GM12878 (cell line): ENCODE results near the gene KCNQ1. TPM values are rescaled to one million over a fixed set of nuclear protein-coding genes. Genes with fewer than 3 reads are reported as not detected.

Experiments
- ATF7 ChIP-seq: fragments of 450-650 bp; IDR thresholded peaks from 2 replicates; pipeline ENCODE4 v1.6.1; 2016; ENCODE audit warnings: low read depth, mild to moderate bottlenecking
- BCL3 ChIP-seq: IDR thresholded peaks from 2 replicates; pipeline ENCODE4 v1.6.1; 2011; ENCODE audit warnings: borderline replicate concordance, low read depth, mild to moderate bottlenecking, moderate library complexity, low read length; ENCODE audit not compliant: insufficient read depth, poor library complexity, severe bottlenecking
- BRCA1 ChIP-seq: IDR thresholded peaks from 2 replicates; pipeline ENCODE4 v1.6.1; 2011; ENCODE audit warnings: low read depth, low read length, improper control_type of control experiment
- FOS ChIP-seq: IDR thresholded peaks from 3 replicates; pipeline ENCODE4 v1.6.1; 2011; ENCODE audit warnings: borderline replicate concordance; ENCODE audit not compliant: insufficient read length; ENCODE audit errors: extremely low read depth
- FOXK2 ChIP-seq: fragments of 450-650 bp; IDR thresholded peaks from 2 replicates; pipeline ENCODE4 v1.6.1; 2017; ENCODE audit warnings: mild to moderate bottlenecking, moderate library complexity
- HDAC2 ChIP-seq: fragments of 200-600 bp; sonication (generic); IDR thresholded peaks from 2 replicates; pipeline ENCODE4 v1.6.1; 2017
- HDAC6 ChIP-seq: fragments of 200-600 bp; sonication (generic); IDR thresholded peaks from one replicate; pipeline ENCODE4 v1.8.0; 2017; ENCODE audit warnings: antibody characterized with exemption; ENCODE audit not compliant: unreplicated experiment
- IRF3 ChIP-seq: fragments of 450-650 bp; IDR thresholded peaks from 2 replicates; pipeline ENCODE4 v1.6.1; 2014; ENCODE audit warnings: mild to moderate bottlenecking
- MTA3 ChIP-seq: IDR thresholded peaks from 2 replicates; pipeline ENCODE4 v1.6.1; 2012; ENCODE audit warnings: low read length, inconsistent platforms, borderline replicate concordance
- NFIC ChIP-seq: IDR thresholded peaks from 2 replicates; pipeline ENCODE4 v1.6.1; 2012; ENCODE audit warnings: low read depth, mild to moderate bottlenecking, inconsistent platforms, low read length, moderate library complexity
- NRF1 ChIP-seq: conservative IDR thresholded peaks from 2 replicates; pipeline ENCODE4 v1.6.1; 2011; ENCODE audit warnings: mild to moderate bottlenecking, low read depth, low read length, improper control_type of control experiment
- PAX5 ChIP-seq: IDR thresholded peaks from 2 replicates; pipeline ENCODE4 v1.6.1; 2011; ENCODE audit warnings: low read depth, low read length, borderline replicate concordance
- REST ChIP-seq: IDR thresholded peaks from 2 replicates; pipeline ENCODE4 v1.6.1; 2012; ENCODE audit warnings: mild to moderate bottlenecking, low read depth, low read length
- RFX5 ChIP-seq: IDR thresholded peaks from 2 replicates; pipeline ENCODE4 v1.6.1; 2011; ENCODE audit warnings: low read depth, low read length, improper control_type of control experiment
- SP1 ChIP-seq: IDR thresholded peaks from one replicate; pipeline ENCODE4 v1.6.1; 2011; ENCODE audit warnings: low read depth, low read length
- SREBF1 ChIP-seq: IDR thresholded peaks from 2 replicates; pipeline ENCODE4 v1.6.1; 2012; ENCODE audit warnings: mild to moderate bottlenecking, low read length
- STAT1 ChIP-seq: fragments of 450-650 bp; conservative IDR thresholded peaks from 2 replicates; pipeline ENCODE4 v1.6.1; 2014; ENCODE audit warnings: antibody characterized with exemption, mild to moderate bottlenecking
- ZNF217 ChIP-seq: fragments of 450-650 bp; IDR thresholded peaks from 2 replicates; pipeline ENCODE4 v1.6.1; 2017; ENCODE audit warnings: antibody characterized with exemption, mild to moderate bottlenecking
- polyA plus RNA-seq, 11 experiments: library from polyadenylated mRNA; depleted of rRNA in 4 of 11; unstranded in 6 of 11; stranded (reverse) in 5 of 11; fragments of >200 nt; fragmentation: Nextera tagmentation in 4 of 11; fragmentation: Illumina TruSeq in 1 of 11; extraction: Ambion mirVana in 4 of 11; extraction: Trizol in 1 of 11; gene quantifications; 1 replicate in 1 of 11; 2 replicates in 10 of 11; pipeline versions ENCODE4 v1.2.1 to v1.2.3, GENCODE V29; 2011 to 2016; ENCODE audit warnings: inconsistent platforms in 2 of 11, missing spikeins in 2 of 11, low read depth in 1 of 11
- total RNA-seq, 4 experiments: library from RNA; depleted of rRNA in 3 of 4; stranded (reverse); fragments of >200 nt in 3 of 4; fragmentation: Illumina TruSeq in 1 of 4; extraction: Trizol in 1 of 4; gene quantifications; 2 replicates each; pipeline versions ENCODE4 v1.2.1 to v1.2.3, GENCODE V29; 2013 to 2021
- TF ChIP-seq, protein P1 (sequence below): IDR thresholded peaks from 2 replicates; pipeline ENCODE4 v1.6.1; 2012; ENCODE audit warnings: low read depth, low read length, improper control_type of control experiment
- TF ChIP-seq, protein P2 (sequence below): fragments of 450-650 bp; IDR thresholded peaks from 2 replicates; pipeline ENCODE4 v1.6.1; 2016; ENCODE audit warnings: mild to moderate bottlenecking, moderate library complexity, borderline replicate concordance

KCNQ1 gene
- total and polyA plus RNA-seq, 10 of the 15 experiments (the other 5 are each of a cell fraction or from before 2014, with no cell fraction given), result 0.03 to 0.15 (median 0.12) TPM; not detected in 7

DNA sequence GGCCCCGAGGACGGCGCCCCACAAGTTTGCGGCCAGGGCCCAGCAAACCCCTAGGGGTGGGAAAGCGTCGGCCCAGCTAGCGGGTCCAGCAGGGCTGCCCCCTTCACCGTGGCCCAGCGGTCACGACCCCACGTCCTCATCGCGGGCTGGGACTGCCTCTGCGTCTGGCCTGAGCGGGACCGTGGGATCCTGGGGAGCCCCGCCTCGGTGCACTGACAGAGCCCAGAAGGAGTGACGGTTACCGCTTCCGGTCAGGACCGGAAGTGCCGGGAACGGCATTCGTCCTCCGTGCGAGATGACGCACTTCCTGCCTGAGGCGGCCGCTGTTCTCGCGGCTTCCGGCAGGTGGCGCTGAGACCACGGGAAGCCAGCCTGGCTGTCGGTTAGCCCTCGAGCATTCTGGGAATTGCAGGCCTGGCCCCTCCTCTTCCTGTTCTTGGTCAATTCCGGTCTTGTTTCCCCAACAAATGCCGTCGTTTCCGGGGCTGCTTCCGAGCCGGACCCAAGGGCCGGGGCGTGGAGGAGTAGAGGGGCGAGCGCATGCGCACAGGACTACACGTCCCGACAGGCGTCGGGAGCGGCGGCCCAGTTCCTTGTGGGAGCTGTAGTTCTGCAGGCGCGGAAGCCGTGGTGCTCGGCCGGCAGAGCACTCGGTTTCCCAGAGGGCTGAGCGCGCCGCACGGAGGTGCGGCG is 44.6 kb upstream of the KCNQ1 start, which contains the start of gene TSSC4 (continued):
- TF ChIP-seq REST, result no peak
- TF ChIP-seq PAX5, result peak; percentile 80
- TF ChIP-seq, protein P1, sequence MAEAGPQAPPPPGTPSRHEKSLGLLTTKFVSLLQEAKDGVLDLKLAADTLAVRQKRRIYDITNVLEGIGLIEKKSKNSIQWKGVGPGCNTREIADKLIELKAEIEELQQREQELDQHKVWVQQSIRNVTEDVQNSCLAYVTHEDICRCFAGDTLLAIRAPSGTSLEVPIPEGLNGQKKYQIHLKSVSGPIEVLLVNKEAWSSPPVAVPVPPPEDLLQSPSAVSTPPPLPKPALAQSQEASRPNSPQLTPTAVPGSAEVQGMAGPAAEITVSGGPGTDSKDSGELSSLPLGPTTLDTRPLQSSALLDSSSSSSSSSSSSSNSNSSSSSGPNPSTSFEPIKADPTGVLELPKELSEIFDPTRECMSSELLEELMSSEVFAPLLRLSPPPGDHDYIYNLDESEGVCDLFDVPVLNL, result no peak
- no peak for TF ChIP-seq FOS
- TF ChIP-seq FOXK2, result peak; percentile 79
- peak; percentile 23; the same call in 1 of the 2 replicates for TF ChIP-seq IRF3
- no peak for TF ChIP-seq RFX5
- TF ChIP-seq, protein P2, sequence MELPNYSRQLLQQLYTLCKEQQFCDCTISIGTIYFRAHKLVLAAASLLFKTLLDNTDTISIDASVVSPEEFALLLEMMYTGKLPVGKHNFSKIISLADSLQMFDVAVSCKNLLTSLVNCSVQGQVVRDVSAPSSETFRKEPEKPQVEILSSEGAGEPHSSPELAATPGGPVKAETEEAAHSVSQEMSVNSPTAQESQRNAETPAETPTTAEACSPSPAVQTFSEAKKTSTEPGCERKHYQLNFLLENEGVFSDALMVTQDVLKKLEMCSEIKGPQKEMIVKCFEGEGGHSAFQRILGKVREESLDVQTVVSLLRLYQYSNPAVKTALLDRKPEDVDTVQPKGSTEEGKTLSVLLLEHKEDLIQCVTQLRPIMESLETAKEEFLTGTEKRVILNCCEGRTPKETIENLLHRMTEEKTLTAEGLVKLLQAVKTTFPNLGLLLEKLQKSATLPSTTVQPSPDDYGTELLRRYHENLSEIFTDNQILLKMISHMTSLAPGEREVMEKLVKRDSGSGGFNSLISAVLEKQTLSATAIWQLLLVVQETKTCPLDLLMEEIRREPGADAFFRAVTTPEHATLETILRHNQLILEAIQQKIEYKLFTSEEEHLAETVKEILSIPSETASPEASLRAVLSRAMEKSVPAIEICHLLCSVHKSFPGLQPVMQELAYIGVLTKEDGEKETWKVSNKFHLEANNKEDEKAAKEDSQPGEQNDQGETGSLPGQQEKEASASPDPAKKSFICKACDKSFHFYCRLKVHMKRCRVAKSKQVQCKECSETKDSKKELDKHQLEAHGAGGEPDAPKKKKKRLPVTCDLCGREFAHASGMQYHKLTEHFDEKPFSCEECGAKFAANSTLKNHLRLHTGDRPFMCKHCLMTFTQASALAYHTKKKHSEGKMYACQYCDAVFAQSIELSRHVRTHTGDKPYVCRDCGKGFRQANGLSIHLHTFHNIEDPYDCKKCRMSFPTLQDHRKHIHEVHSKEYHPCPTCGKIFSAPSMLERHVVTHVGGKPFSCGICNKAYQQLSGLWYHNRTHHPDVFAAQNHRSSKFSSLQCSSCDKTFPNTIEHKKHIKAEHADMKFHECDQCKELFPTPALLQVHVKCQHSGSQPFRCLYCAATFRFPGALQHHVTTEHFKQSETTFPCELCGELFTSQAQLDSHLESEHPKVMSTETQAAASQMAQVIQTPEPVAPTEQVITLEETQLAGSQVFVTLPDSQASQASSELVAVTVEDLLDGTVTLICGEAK, result peak; percentile 99
- peak; percentile 69 for TF ChIP-seq STAT1
- no peak for TF ChIP-seq ZNF217
- TF ChIP-seq HDAC6, result no peak
- peak; percentile 72 for TF ChIP-seq SP1
- peak; percentile 76 for TF ChIP-seq BCL3
- TF ChIP-seq NFIC, result no peak
- TF ChIP-seq ATF7, result peak; percentile 93
- TF ChIP-seq HDAC2, result no peak
- peak; percentile 90 for TF ChIP-seq NRF1
- TF ChIP-seq BRCA1, result no peak
- peak; percentile 46; the same call in 1 of the 2 replicates for TF ChIP-seq MTA3
- peak; percentile 81 for TF ChIP-seq SREBF1
